GM10266 (cell line): ENCODE data around the gene SMYD3.

ENCODE experiments used
- DNase-seq: peaks from one replicate; pipeline ENCODE4 v3.0.0; 2012; ENCODE audit errors: extremely low spot score
- TF ChIP-seq, protein P1 (sequence below): IDR thresholded peaks from 2 replicates; pipeline ENCODE4 v1.5.1; 2012; ENCODE audit warnings: mild to moderate bottlenecking, low read depth; ENCODE audit not compliant: control insufficient read depth, insufficient read depth; ENCODE audit errors: missing control alignments

Gene SMYD3

DNA sequence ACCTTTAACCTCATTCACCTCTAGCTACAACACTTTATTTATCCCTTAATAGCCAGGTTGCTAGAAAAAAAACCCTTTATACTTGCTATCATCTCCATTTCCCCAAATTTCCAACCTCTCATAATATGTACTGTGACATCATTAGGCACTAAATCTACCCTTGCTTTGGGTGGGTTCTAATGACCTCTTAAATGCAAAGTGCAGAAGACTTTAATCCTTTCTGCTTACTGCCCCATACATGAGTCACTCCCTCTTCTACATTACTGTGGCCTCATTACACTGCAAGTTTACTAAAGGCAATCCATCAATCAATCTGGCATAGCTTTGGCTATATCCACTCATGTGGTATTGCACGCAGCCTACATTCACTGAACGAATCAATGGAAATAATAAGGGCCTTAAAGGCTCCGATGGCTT lies 353.3 kb downstream of the SMYD3 start:
- TF ChIP-seq, protein P1, sequence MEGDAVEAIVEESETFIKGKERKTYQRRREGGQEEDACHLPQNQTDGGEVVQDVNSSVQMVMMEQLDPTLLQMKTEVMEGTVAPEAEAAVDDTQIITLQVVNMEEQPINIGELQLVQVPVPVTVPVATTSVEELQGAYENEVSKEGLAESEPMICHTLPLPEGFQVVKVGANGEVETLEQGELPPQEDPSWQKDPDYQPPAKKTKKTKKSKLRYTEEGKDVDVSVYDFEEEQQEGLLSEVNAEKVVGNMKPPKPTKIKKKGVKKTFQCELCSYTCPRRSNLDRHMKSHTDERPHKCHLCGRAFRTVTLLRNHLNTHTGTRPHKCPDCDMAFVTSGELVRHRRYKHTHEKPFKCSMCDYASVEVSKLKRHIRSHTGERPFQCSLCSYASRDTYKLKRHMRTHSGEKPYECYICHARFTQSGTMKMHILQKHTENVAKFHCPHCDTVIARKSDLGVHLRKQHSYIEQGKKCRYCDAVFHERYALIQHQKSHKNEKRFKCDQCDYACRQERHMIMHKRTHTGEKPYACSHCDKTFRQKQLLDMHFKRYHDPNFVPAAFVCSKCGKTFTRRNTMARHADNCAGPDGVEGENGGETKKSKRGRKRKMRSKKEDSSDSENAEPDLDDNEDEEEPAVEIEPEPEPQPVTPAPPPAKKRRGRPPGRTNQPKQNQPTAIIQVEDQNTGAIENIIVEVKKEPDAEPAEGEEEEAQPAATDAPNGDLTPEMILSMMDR: no peak

DNA sequence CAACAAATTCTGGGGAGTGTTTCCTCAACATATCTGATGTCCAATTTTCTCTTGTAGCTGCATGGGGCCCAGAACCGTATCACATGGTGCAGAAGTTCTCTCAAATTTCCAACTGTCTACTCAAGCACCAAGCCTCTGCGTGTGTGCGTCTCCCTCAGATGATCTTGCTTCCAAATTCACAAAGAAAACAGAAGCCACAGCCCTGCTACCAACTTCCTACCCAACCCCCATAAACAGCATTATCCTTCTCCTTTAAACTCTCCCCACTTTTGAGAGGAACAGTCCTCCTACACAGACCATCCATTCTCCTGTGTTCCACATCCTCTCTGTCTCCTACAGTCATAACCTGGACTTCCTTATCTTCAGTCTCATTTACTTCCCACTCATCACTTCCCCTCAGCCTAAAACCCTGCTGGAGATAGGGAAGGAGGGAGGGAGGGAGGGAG lies 354.1 kb downstream of the SMYD3 start:
- DNase-seq: no peak
- TF ChIP-seq, protein P1: no peak

More for the DNA sequence above, 353.3 kb downstream of the SMYD3 start:
- no peak for DNase-seq

DNA sequence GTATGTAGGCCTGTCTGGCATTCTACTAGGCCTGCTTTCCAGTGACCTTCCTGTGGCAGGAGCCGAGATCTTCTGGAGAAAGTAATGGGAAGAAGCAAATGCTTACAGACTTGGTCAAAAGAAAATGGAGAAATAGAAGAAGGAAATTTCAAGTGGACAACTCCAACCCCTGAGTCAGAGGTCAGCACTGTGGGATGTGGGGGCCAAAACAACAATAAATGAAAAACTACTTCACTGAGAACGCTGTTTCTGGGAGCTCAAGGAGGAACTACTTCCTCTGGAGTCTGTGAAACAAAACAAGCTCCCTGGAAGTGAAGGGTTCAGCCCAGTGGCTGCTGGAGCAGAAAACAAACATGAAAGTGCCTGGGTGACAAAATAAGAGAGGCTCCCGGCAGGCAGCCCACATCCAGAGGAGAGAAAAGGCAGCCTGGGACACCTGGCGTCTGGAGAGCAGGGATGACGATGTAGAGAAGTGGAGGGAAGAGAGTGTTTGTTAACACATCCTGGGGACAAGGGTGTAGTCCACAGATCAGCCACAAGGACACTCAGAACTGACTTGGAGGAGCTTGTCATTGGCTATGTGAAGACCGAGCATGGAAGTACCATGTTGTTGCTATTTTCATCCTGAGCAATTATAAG lies 355.2 kb downstream of the SMYD3 start:
- TF ChIP-seq, protein P1: no peak
- no peak for DNase-seq

DNA sequence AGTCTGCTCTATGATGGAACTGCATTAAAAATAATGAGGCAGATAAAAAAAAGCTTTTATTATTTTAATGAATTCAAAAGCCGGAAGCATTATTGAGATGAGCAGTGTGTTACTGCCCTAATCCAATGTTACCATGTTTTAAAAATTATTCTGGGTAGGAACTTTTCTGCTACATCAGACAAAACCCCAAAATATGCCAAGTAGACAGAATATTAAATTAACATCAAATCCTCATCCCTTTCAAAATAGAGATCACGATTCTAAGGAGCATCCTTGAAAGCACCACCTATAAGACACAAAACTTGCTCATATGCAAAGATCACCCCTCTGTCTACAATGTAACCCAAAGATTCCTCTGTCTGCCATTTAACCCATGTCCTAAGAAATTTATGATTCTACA lies 357.5 kb downstream of the SMYD3 start:
- DNase-seq: no peak
- TF ChIP-seq, protein P1: no peak

DNA sequence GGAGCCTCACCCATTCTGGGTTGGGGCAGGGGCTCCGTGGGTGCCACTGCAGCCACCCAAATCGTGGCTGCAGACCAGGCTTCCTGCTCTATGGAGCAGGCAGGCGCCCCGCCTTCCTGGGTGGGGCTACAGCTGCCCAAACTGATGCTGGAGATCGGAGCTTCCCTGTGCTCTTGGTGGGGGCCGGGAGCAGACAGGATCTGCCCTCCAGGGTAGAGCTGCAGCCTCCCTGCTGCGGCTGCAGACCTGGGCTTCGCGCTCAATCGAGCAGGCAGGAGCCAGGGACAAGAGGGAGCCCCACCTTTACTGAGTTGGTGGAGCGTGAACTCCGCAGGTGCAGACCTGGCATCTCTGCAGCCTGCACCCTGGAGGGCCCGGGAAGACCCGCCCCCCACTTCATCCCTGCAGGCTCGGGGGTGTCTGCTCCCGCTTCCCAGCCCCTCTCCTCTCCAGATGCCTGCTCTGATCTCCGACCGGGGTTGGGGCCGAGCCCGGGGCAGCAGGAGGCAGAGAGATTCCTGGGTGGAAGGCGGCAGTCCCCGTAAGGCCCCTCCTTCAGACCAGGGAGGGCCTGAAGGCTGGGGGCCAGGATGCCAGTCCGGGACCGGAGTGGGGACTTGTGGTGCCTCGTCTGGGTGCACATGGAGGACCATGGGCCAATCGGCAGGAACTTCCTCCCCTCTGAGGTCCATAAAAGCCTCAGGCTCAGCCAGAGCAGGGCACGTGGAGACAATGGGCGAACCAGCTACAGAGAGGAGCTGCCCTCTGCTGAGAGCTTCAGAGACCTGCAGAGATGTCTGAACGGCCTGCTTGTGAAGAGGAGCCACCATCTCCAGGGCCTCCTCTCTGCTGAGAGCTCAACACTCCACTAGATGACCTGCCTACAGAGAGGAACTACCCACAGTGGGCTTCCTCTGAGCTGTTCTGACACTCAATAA lies 359.3 kb downstream of the SMYD3 start:
- no peak for DNase-seq
- TF ChIP-seq, protein P1: no peak

DNA sequence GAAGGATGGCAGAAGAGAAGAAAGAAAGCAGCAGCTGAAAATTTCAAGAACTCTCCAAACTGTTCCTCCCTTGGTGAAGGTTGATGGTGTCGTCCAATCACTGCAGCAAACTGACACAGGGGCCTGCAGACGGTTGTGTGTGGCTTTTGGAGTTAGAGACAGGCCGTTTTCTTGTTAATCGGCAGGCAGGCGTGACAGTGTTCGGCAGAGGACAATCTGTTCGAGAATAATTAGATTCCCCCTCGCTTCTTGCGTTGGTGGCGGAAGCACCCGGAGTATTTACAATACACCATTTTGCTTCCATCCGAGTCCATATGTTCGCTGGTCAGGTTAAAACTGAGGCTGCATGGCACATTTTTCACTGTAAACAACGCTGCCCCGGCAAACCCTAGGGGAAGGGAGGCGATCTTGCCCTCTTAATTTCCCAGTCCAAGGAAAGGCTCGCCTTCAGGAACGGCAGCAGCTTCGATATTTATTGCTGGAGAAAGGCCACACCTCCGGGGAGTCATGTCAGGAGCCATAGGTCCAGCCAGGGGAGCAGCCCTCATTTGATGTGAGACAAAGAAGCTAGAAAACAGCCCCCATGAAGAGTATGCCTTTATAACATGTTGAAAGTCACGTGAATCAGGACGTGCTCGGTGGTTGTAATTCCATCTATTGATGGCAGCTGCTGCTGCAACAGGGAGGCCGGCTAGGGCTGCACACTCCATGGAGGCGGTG lies 360.1 kb downstream of the SMYD3 start:
- DNase-seq: no peak
- TF ChIP-seq, protein P1: no peak
